ENCODE measurements around the gene TSPAN32. TPM values are rescaled to one million over a fixed set of nuclear protein-coding genes. Genes with fewer than 3 reads are reported as not detected.

Gene TSPAN32
- polyA plus RNA-seq, 1 donor (not counting 4 experiments of a cell fraction or from before 2014, with no cell fraction given): not detected

DNA sequence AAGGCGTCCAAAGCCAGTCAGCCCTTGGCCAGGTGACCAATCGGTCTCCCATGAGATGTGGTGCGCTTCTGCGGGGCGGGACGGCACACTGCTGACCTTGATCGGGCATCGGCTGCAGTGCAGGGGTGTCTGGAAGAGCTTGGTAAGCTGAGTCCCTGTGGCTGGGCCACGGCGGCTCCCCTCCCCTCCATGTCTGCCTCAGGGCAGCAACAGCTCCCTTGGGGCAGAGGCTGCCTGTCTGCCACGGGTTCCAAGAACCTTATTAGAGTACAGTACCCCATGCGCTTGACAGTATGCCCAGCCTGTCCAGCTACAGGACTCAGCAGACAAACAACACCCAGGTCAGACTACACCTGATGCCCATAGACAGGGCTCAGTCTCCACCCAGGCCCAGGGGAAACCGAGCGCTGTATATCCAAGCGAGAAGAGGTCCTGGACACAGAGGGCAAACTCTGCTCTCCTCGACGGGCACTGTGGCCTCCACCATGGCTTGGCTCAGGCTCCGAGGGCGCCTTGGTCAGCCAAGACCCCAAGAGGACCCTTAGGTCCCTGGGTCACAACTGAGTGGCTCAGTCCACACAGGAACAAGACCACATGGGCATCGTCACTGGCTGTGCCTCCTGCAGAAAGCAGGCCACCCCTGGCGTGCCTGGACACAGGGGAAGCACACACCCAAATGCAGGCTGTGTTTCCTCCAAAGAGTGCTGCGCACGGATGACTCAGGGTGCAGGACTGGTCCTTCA is 18.9 kb downstream of the TSPAN32 start:
- H2AFZ ChIP-seq (ENCODE audit: control insufficient read depth, low read length): no peak overlapping the region
- no peaks in the 10 kb centered on the region for H3K4me1 ChIP-seq (ENCODE audit: control insufficient read depth, extremely low read depth, insufficient read depth, low read length)

DNA sequence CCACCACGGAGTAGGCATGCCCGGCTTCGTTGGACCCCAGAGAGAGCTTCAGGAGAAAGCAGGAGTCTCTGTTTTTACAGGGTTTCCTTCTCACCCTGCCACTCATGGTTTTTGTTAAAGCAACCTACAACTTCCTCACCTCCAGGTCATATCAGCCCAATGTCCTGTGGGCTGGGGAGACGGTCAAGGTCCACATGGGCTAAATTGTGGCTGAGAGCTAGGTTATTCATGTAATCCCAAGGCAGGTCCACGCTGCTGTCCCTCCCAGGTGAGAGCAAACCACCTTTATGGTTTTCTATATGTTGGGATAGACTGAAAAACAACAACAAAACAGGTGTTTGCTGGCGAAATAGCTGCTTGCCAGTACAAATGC is 19.5 kb downstream of the TSPAN32 start:
- no peaks in the 10 kb centered on the region for H3K79me2 ChIP-seq (ENCODE audit: control insufficient read depth, insufficient read depth, low read length)
- TF ChIP-seq, protein P1, sequence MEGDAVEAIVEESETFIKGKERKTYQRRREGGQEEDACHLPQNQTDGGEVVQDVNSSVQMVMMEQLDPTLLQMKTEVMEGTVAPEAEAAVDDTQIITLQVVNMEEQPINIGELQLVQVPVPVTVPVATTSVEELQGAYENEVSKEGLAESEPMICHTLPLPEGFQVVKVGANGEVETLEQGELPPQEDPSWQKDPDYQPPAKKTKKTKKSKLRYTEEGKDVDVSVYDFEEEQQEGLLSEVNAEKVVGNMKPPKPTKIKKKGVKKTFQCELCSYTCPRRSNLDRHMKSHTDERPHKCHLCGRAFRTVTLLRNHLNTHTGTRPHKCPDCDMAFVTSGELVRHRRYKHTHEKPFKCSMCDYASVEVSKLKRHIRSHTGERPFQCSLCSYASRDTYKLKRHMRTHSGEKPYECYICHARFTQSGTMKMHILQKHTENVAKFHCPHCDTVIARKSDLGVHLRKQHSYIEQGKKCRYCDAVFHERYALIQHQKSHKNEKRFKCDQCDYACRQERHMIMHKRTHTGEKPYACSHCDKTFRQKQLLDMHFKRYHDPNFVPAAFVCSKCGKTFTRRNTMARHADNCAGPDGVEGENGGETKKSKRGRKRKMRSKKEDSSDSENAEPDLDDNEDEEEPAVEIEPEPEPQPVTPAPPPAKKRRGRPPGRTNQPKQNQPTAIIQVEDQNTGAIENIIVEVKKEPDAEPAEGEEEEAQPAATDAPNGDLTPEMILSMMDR (optimal IDR thresholded peaks at IDR 0.05 in 1 of 3, IDR thresholded peaks at IDR 0.05 in 1 of 3, conservative IDR thresholded peaks at IDR 0.05 in 1 of 3; ENCODE audit: extremely low read depth in 1 of 3, insufficient read depth in 2 of 3, low read length in 3 of 3): no peak
- no peak for TF ChIP-seq EZH2 (IDR thresholded peaks at IDR 0.05; ENCODE audit: low read length)
- dilution Hi-C loops (cut with MboI; ENCODE audit: extremely low pct_ligation_motif_present, low sequenced_read_pairs): no loop called here
- DNase-seq (ENCODE audit: low read depth, low spot score): no peak
- FAIRE-seq: no peak
- H3K27ac ChIP-seq (ENCODE audit: control insufficient read depth, insufficient read depth, low read length): no peak overlapping the region
- no peak overlapping the region for H2AFZ ChIP-seq (ENCODE audit: control insufficient read depth, low read length)
- H3K4me1 ChIP-seq (ENCODE audit: control insufficient read depth, extremely low read depth, insufficient read depth, low read length): no peaks in the 10 kb centered on the region
- H3K36me3 ChIP-seq (ENCODE audit: control insufficient read depth in 2 of 2, extremely low read depth in 1 of 2, insufficient read depth in 2 of 2, low read length in 2 of 2): no peaks in the 10 kb centered on the region
- no peaks in the 10 kb centered on the region for H3K9me1 ChIP-seq (ENCODE audit: control insufficient read depth, extremely low read depth, insufficient read depth, low read length)
- H3K4me2 ChIP-seq (ENCODE audit: control insufficient read depth, extremely low read depth, insufficient read depth, low read depth, low read length): no peak overlapping the region
- H3K9ac ChIP-seq (ENCODE audit: control insufficient read depth, extremely low read depth, insufficient read depth, low read length): no peak overlapping the region
- H4K20me1 ChIP-seq (ENCODE audit: control insufficient read depth, extremely low read depth, insufficient read depth, low read length): no peaks in the 10 kb centered on the region
- no peak overlapping the region for H3K4me3 ChIP-seq (ENCODE audit: control insufficient read depth in 2 of 3, extremely low read depth in 1 of 3, insufficient read depth in 2 of 3, low read depth in 1 of 3, low read length in 3 of 3)
- no peaks in the 10 kb centered on the region for H3K27me3 ChIP-seq (ENCODE audit: control insufficient read depth, extremely low read depth, insufficient read depth, low read length)
- no peaks in the 10 kb centered on the region for H3K9me3 ChIP-seq (ENCODE audit: control insufficient read depth, low read depth, low read length)

More for the DNA sequence above, 18.9 kb downstream of the TSPAN32 start:
- H3K27me3 ChIP-seq (ENCODE audit: control insufficient read depth, extremely low read depth, insufficient read depth, low read length): no peaks in the 10 kb centered on the region
- no peaks in the 10 kb centered on the region for H4K20me1 ChIP-seq (ENCODE audit: control insufficient read depth, extremely low read depth, insufficient read depth, low read length)
- H3K27ac ChIP-seq (ENCODE audit: control insufficient read depth, insufficient read depth, low read length): no peak overlapping the region
- H3K36me3 ChIP-seq (ENCODE audit: control insufficient read depth in 2 of 2, extremely low read depth in 1 of 2, insufficient read depth in 2 of 2, low read length in 2 of 2): no peaks in the 10 kb centered on the region
- no peak overlapping the region for H3K4me2 ChIP-seq (ENCODE audit: control insufficient read depth, extremely low read depth, insufficient read depth, low read depth, low read length)
- H3K9me3 ChIP-seq (ENCODE audit: control insufficient read depth, low read depth, low read length): no peaks in the 10 kb centered on the region
- H3K9ac ChIP-seq (ENCODE audit: control insufficient read depth, extremely low read depth, insufficient read depth, low read length): no peak overlapping the region
- no peak for TF ChIP-seq EZH2 (IDR thresholded peaks at IDR 0.05; ENCODE audit: low read length)
- TF ChIP-seq, protein P1 (optimal IDR thresholded peaks at IDR 0.05 in 1 of 3, IDR thresholded peaks at IDR 0.05 in 1 of 3, conservative IDR thresholded peaks at IDR 0.05 in 1 of 3; ENCODE audit: extremely low read depth in 1 of 3, insufficient read depth in 2 of 3, low read length in 3 of 3): no peak
- no peak overlapping the region for H3K4me3 ChIP-seq (ENCODE audit: control insufficient read depth in 2 of 3, extremely low read depth in 1 of 3, insufficient read depth in 2 of 3, low read depth in 1 of 3, low read length in 3 of 3)
- dilution Hi-C loops (cut with MboI; ENCODE audit: extremely low pct_ligation_motif_present, low sequenced_read_pairs): no loop called here
- no peaks in the 10 kb centered on the region for H3K79me2 ChIP-seq (ENCODE audit: control insufficient read depth, insufficient read depth, low read length)
- FAIRE-seq (no peak), DNase-seq (ENCODE audit: low read depth, low spot score) (no peak)
- no peaks in the 10 kb centered on the region for H3K9me1 ChIP-seq (ENCODE audit: control insufficient read depth, extremely low read depth, insufficient read depth, low read length)

All from keratinocyte (primary cell).